ENCODE results near the gene DUSP7.

Gene DUSP7, protein sequence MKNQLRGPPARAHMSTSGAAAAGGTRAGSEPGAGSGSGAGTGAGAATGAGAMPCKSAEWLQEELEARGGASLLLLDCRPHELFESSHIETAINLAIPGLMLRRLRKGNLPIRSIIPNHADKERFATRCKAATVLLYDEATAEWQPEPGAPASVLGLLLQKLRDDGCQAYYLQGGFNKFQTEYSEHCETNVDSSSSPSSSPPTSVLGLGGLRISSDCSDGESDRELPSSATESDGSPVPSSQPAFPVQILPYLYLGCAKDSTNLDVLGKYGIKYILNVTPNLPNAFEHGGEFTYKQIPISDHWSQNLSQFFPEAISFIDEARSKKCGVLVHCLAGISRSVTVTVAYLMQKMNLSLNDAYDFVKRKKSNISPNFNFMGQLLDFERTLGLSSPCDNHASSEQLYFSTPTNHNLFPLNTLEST

DNA sequence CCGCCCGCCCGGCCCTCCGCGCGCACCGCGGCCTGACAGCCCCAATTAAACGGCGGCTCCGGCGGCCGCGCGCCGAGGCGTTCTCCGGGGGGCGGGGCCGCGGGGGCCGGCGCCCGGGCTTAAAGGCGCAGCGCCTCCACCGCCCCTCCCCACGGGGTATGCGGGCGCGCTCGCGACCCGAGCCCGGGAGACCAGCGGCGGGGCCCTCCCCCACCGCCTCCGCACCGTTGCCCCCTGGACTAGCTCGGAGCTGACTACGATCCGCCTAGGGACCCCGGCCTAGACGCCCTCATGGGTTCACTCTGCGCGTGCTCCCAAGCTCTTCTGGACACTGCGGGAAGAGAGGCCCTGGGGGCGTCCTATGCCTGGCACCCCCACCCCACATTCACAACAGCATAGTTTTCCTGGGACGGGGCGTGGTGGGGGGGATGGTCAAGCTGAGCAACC, at the start of gene DUSP7:
DUSP7 (minus strand) TSS at position 51 of the 447 bp plus-strand sequence. CDS start 205 bp downstream, outside the sequence.
- DNase-seq (ENCODE audit: low spot score) (peak; percentile 16), FAIRE-seq (no peak)

DNA sequence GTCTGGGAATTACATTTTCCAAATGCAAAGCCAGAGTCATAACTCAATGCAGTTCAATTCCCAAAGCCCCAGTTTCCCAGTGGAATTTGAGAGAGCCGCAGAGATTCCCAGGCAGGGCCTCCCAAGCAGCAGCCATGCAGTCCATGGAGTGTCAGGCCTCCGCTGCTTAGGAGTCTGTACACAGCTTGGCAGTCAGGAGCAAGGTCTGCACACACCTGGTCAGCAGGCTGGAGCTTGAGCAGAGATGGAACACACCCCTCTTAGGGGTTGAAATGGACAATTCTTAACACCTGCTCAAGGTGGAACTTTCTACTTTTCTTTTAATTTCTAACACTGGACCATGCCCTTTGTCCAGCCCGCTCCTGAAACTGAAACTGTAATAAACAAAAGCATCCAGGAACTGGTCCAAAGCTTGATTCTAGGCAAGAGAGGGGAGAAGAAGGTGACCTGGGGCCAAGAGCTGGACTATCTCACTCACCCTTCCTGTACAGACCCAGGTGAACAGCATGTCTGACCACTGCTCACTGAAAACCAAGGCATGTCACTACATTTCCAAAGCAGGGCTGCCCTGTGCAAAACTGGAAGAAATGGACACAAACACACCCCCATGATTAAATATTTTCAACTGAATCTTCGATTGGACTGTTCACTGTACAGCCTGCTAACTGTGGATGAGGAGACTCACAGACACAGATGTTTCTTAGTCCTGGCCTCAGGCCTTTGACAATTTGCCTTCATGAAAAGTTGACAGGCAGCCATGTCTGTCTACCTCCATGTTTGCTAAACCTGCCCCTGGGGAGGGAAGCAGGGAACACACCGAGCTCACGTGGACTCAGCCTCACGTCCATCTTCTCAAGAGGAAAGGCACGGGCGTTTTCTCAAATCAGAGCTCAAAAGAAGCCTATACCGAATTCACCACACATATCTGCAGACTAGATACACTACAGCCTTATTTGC, 48.6 kb upstream of the DUSP7 start:
- no peak for FAIRE-seq
- no peak for DNase-seq (ENCODE audit: low spot score)

DNA sequence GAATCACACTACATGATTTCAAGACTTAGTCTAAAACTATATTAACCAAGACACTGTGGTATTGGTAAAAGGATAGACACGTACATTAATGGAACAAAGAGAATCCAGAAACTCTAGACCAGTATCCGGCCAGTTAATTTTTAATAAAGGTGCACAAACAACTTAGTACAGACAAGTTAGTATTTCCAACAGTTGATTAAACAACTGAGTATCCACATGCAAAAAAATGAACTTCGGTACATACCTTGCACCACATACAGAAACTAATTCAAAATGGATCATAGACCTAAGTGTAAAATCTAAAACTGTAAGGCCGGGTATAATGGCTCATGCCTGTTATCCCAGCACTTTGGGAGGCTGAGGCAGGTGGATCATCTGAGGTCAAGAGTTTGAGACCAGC, 46.6 kb upstream of the DUSP7 start:
- DNase-seq (ENCODE audit: low spot score) (no peak), FAIRE-seq (no peak)

DNA sequence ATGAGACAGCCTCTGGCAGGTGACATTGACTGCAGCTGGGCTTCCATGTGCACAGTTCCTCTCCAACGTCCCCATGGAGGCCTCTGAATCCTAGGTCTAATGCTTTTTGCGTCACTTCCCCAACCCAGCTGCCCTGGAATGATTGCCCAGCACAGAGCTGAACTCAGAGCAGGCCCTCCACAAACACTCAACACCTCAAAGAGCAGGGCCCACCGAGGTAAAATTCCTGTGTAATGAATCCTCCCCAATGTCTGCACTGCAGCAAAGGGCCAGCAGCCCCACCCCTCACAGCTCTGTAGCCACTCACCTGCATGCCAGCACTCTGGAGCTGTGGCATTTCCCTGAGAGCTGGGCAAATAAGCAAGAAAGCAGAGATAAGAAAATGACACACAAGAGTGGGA, 42.6 kb upstream of the DUSP7 start:
- DNase-seq (ENCODE audit: low spot score) (peak; percentile 95), FAIRE-seq (peak; percentile 89)

DNA sequence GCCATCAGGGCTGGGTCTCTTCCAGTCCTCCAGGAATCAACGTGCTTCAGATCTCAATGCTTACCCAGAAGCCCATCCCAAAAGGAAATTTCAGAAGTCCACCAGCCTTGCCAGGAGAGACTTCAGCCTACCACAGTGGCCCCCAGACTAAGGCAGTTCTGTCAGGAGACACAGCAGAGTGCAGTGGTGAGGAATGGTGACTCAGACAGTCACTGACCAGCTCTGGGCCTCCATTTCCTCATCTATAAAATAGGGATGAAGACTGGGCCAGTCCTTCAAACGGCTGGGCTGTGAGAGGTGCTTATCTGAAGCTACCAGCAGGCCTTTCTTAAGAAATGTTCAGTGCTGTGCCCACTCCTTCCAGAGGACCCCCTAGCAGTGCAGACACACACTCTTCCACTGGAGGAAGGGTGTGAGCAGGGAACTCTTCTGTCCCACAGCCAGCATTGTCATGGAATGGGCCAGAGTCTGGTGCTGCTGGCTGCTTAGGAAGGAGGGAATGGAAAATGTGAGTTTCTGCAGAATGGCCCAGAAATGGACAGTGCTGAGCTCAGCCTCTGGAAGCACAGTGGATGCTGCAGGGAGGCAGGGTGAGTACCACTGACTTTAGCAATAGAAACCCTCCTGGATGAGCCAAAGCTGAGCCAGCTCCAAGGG, 41.6 kb upstream of the DUSP7 start:
- FAIRE-seq, result no peak

DNA sequence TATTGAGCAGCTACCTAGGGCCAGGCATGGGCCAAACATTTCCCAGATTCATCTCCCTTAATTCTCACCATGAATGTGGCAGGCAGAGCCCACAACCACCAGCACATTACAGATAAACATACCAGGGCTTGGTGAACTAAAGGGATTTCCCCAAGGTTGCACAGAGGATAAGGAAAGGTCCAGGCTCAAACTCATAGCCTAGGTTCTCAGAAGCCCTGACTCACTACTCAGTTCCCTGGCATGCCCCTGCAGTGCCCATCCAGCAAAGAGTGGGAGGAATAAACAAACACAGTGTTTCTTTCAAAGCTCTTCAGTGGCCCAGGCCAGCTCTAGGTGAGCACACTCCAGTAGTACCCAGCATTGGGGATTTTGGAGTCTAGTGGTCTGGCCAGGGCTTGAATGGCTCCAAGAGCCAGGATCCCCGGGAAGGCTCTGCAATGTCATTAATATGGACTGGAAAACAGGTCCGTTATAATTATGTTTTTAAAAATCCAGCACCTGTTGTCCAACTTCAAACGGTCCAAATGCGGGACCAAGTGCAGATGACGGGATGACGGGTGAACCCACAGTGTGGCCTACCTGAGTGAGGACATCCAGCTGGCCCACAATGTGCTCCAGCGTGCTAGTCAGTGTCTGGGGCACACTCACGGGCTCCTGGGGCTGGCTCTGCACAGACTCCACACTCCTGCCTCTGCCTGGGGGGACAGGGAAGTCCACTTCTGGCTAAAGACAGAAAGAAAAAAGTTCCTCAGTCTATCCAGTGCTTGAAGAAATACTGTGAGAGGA, 39.8 kb upstream of the DUSP7 start:
- peak; percentile 72 for DNase-seq (ENCODE audit: low spot score)
- FAIRE-seq, result no peak

More for the DNA sequence above, 41.6 kb upstream of the DUSP7 start:
- peak; percentile 27 for DNase-seq (ENCODE audit: low spot score)

DNA sequence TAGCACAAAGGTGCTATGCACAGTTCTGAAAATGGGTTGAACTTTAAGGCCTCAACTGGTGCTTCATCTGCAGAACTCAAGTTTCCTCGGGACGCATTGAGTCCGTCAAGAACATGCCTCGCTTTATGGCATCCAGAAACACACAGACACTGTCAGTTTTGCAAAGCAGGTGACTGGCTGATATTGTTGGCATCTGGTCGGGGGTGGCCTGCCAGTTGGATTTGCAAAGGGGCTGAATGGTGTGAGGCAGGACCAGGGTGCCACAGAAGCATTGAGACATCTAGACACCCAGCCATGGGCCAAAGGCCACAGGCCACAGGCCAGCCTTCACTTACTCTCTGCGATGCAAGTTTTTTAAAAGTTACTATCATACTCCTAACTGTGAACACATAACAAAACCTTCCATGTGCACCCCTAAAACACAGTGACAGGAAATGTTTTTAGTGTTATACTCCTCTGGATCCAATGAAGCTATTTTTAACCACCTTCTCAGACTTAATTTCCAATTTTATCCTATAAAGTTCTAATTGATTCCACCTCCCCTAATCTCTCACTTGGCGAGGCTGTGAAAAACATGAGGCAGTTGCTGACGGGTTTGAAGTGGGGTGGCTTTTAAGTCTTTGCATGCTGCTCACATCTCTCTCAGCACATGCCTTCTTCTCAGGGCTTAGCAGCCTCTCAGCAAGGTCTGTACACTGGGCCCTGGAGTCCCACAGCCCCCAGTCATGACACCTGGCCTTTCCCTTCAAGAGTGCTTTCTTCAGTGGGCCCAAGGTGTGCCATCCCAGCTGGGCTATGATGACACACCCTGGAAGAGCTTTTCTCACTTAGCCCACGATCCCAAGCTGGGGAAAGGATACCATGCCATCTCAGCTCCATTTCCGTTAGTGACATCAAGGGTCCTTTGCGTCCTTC, 38.5 kb upstream of the DUSP7 start:
- FAIRE-seq (no peak), DNase-seq (ENCODE audit: low spot score) (no peak)

DNA sequence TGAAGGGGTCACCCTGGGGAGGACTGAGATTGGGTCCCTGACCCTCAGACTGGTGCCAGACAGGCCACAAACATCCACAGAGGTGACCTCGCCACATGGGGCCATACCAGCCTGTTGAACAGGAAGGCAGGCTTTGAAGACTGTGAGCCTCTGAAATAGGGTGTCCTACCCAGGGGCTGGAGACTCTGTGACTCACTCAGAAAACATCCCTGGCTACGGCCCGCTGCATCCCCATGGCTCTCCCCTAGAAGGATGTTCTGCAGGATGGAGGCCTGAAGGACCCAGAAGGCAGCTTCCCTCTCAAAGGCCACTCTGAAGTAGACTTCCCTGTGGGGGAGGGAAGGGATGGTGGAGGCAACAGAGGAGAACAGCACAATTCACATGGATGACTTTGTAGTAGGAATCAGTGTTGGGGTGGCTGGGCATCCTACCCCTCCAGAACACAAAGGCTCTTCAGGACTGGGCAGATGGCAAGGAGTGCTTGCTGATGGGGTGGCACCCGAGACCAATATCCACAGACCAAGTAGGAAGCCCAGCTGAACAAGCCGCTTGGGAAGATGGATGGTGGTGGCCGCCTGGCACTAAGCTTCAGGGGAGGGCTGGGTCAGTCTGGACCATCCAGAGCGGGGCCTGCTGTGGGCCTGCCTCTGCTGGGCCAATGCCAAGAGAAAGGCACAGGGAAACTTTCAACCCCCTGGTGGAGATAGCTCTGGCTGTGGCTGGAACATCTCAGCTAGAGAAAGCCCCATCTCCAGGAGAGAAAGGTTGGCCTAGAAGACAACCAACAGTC, 37.6 kb upstream of the DUSP7 start:
- DNase-seq (ENCODE audit: low spot score) (peak; percentile 97), FAIRE-seq (peak; percentile 97)

DNA sequence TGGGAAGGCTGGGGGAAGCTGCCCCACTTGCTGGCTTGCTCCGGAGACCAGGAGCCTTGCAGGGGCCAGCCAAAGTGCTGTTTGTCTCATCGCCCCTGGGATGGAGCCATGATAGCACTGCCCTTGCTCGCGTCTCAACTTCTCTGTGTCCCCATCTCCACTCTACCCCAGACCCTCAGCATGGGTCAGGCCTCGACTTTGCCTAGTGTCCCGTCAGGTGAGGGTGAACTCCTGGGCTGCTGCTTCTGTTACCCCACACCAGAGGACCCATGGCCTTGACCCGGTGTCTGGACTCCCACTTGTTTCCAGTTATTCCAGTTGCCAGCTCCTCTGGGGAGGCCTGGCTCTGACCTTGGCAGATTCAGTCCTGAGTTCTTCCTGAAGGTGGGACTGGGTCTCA, 36.5 kb upstream of the DUSP7 start:
- FAIRE-seq, result no peak
- DNase-seq (ENCODE audit: low spot score), result no peak

DNA sequence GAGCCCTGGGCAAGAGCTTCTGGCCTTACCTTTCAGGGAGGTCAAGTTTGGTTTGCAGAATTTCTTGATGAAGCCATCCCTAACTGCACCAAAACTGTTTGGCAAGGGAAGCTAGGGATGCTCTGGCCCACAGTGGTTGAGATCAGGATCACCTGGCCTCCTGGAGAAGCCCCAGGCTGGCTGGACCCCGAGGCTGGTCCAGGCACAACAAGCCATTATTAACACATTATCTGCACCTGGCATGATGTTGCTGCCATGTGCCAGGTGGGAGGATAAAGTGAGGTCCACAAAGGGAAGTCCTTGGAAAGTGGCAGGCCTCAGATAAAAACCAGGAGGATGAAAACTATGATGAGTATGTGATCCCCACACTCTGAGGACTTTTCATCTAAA, 35.9 kb upstream of the DUSP7 start:
- no peak for FAIRE-seq
- DNase-seq (ENCODE audit: low spot score), result no peak

DNA sequence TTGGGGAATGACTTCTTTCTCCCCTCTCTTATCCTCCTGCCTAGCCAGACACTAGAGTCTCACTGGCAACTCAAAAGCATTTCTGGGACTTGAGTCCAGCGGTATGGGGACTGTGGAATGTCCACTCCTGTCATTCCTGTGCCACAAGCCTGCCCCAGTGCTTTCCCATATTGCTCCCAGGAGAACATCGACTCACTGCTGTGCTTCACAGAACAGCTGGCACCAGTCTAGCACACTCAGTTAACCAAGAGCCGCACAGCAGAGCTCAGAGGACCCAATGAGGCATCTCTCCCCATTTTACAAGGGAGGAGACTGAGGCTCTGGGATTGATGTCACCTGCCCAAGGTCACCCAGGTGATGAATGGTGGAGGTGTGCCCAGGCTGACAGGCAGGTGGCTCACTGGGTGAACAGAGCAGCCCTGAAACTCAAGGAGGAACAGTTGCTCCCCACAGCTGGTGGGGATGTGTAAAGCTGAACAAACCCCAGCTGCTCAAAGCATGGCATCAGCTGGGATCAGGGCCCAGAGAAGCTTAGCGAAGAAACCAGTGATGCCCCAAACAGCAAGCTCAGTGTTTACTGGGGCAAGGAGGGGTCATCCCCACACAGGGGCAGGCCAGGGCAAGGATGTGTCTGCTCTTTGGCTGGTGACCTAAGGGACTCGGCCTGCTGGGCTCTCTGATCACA, 35.4 kb upstream of the DUSP7 start:
- no peak for FAIRE-seq
- DNase-seq (ENCODE audit: low spot score), result peak; percentile 49

DNA sequence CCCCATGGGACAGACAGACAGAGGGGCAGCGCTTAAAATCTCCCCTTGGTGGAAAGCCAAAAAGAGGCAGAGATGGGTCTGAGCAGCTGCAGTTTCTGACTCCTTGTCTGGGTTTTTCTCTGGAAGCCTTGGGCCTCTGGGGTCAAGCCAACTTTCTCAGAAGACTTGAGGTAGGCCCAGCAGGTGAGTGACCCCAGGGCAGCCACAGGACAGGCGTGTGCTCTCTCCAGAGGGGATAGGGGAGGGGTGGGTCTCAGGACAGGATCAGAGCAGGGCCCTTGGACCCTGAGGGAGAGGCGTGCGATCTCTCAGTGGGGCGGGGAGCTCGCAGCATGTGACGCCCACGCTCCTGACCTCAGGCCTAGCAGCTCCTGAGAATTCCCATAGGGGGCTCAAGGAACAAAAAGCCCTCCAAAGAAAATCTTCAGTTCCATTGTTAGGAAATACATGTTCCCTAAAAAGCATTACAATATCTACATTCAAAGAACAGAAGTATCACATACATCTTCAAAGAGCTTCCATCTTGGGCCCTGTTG, 34.6 kb upstream of the DUSP7 start:
- FAIRE-seq (no peak), DNase-seq (ENCODE audit: low spot score) (no peak)

DNA sequence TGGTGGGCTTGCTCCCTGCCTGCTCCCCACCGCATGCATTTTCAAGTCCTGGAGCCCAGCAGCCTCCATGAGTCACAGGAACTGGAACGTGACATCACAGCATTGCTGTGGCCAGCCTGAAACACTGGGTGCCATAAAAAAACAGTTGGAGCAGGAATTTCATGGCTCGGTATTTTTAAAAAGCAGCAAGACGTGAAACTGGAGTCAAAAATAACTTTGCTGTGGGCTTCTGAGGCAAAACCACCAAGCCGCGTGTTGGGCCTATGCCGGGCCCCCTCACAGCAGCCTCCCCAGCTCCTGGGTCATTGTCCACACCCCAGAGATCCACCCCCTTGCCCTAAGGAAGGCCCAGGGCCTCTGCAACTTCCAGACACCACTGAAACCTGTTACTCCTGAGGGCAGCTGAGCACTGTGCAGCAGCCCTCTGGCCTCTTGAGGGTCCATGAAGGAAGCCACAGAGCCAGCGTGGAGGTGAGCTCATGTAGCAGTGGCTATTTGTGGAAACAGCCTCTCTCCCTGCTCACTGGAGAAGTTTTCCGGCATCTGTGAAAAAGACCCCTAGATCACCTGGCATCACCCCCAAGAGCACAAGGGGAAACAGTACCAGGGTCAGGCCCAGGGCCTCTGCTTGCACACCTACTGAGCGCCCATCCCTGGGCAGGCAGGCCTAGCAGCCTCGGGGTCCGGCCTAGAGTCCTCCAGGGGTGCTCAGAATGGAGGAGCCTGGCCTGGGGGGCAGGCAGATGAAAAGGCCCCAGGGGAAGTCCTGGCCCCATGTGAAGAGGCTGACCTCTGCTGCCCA, 34.0 kb upstream of the DUSP7 start:
- peak; percentile 89 for FAIRE-seq
- peak; percentile 84 for DNase-seq (ENCODE audit: low spot score)

DNA sequence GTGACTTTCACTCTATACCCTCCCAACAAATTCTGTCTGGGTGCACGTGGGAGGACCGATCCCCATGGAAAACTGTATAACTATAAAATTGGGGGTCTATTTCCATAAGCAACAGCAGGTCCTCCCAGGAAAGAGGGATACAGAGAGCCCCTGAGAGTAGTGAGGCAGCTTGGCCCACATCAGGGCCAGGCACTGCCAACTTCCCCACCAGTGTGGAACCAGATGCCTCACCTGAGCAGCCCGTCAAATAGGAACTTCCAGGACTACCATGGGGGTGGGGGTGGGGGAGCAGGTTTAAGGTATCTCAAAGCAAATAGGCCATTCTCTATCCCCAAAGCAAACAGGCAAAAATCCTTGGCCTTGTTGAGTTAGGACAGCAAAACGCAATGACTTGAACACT, 33.3 kb upstream of the DUSP7 start:
- FAIRE-seq (no peak), DNase-seq (ENCODE audit: low spot score) (no peak)

DNA sequence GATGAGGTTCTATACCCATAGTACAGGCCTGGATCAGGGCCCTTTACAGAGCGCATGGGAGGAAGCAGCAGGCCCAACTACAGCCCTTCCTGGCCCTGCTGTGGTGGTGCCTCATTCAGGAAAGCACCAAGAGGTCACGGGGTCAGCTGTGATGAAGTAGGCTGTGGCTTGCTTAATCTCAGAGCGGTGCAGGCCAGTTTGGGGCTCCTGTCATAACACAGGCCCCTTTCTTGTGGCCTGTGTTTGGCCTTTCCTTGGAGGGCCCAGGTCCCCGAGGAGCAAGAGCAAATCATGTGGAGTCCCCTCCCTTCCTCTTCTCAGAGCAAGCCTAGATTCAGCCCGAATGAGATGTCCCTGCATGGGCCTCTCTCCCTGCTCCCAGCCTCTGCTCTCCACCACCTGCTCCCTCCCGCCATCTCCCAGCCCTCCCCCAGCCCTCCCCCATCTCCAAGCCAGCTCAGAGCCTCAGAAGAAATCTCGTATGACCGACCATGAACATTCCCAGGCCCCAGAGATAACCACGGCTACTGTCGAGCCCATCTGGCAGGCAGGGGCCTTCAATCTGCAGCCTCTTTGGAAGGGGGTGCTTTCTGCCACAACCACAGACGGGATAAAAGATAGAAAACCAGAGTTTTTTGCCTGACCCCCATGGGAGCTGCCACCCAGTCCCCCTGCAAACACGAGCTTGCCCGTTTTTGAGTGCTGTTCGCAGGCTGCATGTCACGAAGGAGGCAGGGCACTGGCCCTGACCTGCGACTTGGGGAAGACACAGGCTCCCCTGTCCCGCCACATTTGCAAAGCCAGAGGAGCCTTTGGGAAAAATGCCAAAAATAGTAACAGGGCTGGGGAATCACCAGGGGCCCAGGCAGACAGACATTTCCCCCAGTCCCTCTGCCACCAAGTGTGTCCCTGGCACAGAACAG, 32.3 kb upstream of the DUSP7 start:
- DNase-seq (ENCODE audit: low spot score) (peak; percentile 53), FAIRE-seq (no peak)

DNA sequence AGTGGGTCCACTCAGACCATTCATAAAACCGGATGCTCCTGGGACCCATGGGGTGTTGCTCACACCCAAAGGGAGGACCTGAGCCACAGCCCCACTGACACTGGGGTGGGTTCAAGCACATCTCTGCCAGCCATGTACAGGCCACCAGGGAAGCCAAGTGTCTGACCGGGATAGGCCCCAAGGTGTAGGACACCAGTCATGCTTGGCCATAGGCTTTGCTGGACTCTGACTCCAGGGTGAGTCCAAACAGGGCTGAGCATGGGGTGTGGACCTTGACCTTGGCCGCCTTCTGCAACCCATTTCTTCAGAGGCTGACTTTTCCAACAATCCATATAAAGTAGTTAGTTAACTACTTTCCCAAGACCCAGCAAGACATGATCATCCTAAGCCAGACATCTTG, 31.4 kb upstream of the DUSP7 start:
- FAIRE-seq (no peak), DNase-seq (ENCODE audit: low spot score) (no peak)

Data from RCC 7860 (cell line).